IPS-20b (cell line): ENCODE measurements around the gene MYO1G.
"Not testable (repeated sequence)": the region's sequence is repeated elsewhere in the genome, so short reads cannot be mapped to it uniquely, and the experiment has no call there.

ENCODE experiments used
- H3K27ac ChIP-seq: one replicate; pipeline ENCODE4 v1.5.1; 2013; ENCODE audit warnings: low read length
- H3K27me3 ChIP-seq: 2 replicates; pipeline ENCODE4 v1.6.1; 2013; ENCODE audit warnings: mild to moderate bottlenecking, low read length, inconsistent platforms; ENCODE audit not compliant: insufficient read depth
- H3K36me3 ChIP-seq: 2 replicates; pipeline ENCODE4 v1.6.1; 2013; ENCODE audit warnings: low read depth, mild to moderate bottlenecking, inconsistent platforms, low read length, moderate library complexity; ENCODE audit not compliant: insufficient read depth
- H3K4me1 ChIP-seq: 2 replicates; pipeline ENCODE4 v1.6.1; 2013; ENCODE audit warnings: mild to moderate bottlenecking, control low read depth, inconsistent platforms, low read length, moderate library complexity; ENCODE audit not compliant: insufficient read depth
- H3K4me3 ChIP-seq: 2 replicates; pipeline ENCODE4 v1.5.1; 2013; ENCODE audit warnings: mild to moderate bottlenecking, low read length, inconsistent platforms
- H3K9ac ChIP-seq: 2 replicates; pipeline ENCODE4 v1.6.1; 2013; ENCODE audit warnings: low read depth, mild to moderate bottlenecking, inconsistent platforms, low read length, moderate library complexity
- H3K9me3 ChIP-seq: 2 replicates; pipeline ENCODE4 v1.6.1; 2013; ENCODE audit warnings: mild to moderate bottlenecking, low read depth, low read length, inconsistent platforms; ENCODE audit not compliant: insufficient read depth

Gene MYO1G

DNA sequence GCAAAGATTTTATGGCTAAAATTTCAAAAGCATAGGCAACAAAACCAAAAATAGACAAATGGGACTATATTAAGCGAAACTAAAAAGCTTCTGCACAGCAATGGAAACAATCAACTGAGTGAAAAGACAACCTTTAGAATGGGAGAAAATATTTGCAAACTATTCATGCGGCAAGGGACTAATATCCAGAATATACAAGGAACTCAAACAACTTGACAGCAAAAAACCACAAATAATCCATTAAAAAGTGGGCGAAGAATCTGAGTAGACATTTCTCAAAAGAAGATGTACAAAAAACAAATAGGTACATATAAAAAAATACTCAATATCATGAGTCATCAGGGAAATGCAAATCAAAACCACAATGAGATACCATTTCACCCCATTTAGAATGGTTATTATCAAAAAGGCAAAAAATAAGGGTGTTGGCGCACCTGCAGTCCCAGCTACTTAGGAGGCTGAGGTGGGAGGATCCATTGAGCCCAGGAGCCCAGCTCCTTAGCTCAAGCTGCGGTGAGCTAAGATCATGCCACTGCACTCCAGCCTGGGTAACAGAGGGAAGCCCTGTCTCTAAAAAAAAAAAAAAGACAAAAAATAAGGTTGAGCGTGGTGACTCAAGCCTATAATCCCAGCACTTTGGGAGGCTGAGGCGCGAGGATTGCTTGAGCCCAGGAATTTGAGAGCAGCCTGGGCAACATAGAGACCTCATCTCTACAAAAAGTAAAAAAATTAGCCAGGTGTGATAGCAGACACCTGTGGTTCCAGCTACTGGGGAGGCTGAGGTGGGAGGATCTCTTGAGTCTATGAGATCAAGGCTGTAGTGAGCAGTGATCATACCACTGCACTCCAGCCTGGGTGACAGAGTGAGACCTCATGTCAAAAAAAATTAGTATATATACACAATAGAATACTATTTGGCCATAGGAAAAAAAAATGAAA is 17.0 kb upstream of the MYO1G start:
- no peak overlapping the region for H3K4me3 ChIP-seq
- no peak overlapping the region for H3K27ac ChIP-seq

DNA sequence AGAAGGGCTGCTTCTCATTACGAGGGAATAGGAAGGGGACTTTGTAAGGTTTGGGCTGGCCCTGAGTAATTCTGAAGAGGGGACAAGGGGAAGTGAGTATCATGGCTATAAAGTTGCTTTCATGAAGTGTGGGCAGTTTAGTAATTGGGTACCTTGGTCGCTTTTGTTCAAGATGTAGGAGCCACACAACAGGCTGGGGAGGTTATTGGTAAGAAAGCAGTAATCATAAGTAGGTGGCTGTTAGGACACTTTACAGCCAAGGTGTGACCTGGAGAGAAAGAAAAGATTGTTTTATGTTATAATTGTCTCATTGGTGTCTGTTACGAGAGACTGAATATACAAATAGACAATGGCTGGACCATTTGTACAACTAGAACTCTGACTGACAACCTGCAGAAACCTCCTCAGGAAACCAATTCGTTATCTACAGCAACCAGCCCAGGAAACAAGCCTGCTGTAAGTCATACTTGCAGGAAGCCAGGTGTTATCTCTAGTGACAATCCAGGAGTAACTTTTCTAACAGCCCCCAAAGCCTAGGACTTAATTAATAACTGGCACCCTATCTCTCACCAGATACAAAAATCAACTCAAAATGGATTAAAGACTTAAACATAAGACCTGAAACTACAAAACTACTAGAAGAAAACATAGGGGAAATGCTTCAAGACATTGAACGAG is 16.2 kb upstream of the MYO1G start:
- Histone ChIP-seq H3K4me3 (no peak overlapping the region), H3K27me3 (no peaks in the 10 kb centered on the region), H3K9ac (no peak overlapping the region), H3K36me3 (no peaks in the 10 kb centered on the region), H3K9me3 (0 out of 2 replicates have a peak, but pooled peaks cover 3% of the 10 kb centered on the region), H3K4me1 (no peaks in the 10 kb centered on the region), H3K27ac (no peak overlapping the region)

More for the DNA sequence above, 17.0 kb upstream of the MYO1G start:
- peaks cover 1% of the 10 kb centered on the region; the same call in 1 of the 2 replicates for H3K4me1 ChIP-seq
- H3K9ac ChIP-seq: no peak overlapping the region
- 0 out of 2 replicates have a peak, but pooled peaks cover 3% of the 10 kb centered on the region for H3K9me3 ChIP-seq
- H3K36me3 ChIP-seq: no peaks in the 10 kb centered on the region
- H3K27me3 ChIP-seq: no peaks in the 10 kb centered on the region

DNA sequence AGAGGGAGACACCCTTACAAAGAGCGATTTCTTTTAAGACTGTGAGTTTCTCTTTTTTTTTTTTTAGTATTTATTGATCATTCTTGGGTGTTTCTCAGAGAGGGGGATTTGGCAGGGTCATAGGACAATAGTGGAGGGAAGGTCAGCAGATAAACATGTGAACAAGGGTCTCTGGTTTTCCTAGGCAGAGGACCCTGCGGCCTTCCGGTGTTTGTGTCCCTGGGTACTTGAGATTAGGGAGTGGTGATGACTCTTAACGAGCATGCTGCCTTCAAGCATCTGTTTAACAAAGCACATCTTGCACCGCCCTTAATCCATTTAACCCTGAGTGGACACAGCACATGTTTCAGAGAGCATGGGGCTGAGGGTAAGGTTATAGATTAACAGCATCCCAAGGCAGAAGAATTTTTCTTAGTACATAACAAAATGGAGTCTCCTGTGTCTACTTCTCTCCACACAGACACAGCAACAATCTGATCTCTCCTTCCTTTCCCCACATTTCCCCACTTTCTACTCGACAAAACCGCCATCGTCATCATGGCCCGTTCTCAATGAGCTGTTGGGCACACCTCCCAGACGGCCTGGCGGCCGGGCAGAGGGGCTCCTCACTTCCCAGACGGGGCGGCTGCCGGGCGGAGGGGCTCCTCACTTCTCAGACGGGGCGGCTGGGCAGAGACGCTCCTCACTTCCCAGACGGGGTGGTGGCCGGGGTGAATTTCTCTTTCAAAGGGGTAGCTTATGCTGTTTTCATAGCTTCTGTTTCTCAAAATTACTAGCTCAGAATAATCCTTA is 13.4 kb upstream of the MYO1G start:
- H3K9me3 ChIP-seq, H3K27ac ChIP-seq, H3K27me3 ChIP-seq, H3K4me3 ChIP-seq, H3K4me1 ChIP-seq, H3K9ac ChIP-seq, H3K36me3 ChIP-seq: not testable (repeated sequence)

DNA sequence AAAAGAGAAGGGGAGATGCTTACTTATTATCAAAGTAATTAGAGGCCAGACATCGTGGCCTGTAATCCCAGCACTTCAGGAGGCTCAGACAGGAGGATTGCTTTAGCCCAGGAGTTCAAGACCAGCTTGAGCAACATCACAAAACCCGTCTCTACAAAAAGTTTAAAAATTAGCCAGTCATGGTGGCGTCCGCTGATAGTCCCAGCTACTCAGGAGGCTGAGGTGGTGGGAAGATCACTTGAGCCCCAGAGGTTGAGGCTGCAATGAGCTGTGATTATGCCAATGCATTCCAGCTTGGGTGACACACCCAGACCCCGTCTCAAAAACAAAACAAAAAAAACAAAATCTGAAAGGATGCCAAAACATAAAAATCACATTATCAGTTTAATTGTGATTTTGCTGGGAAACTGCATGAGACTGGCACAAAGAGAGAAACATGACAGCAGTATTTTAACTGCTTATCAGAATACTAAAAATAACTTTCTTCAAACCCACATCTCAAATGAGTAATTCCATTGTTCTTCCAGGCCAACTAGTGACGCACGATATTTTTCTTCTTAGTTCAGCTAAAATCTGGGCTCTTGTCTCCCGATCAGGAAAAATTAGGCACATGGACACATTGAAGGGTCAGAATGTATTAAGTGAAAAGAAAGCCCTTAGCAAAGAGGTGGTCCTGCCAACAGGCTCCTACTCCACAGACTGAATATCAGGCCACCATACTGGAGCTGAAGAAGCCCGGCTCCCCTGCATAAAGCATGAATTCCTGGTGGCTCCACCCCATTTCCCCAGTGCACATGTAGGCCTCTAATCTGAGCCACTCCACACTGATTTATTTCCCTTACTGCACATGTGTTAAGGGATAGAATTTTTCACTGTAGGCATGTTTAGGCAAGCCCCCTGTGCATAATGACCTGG is 11.6 kb upstream of the MYO1G start:
- H3K4me1 ChIP-seq: peaks cover 3% of the 10 kb centered on the region; the same call in 1 of the 2 replicates
- H3K4me3 ChIP-seq: no peak overlapping the region
- H3K9ac ChIP-seq: no peak overlapping the region
- H3K27me3 ChIP-seq: no peaks in the 10 kb centered on the region
- no peak overlapping the region for H3K27ac ChIP-seq
- 0 out of 2 replicates have a peak, but pooled peaks cover 3% of the 10 kb centered on the region for H3K9me3 ChIP-seq
- H3K36me3 ChIP-seq: peaks cover 8% of the 10 kb centered on the region

DNA sequence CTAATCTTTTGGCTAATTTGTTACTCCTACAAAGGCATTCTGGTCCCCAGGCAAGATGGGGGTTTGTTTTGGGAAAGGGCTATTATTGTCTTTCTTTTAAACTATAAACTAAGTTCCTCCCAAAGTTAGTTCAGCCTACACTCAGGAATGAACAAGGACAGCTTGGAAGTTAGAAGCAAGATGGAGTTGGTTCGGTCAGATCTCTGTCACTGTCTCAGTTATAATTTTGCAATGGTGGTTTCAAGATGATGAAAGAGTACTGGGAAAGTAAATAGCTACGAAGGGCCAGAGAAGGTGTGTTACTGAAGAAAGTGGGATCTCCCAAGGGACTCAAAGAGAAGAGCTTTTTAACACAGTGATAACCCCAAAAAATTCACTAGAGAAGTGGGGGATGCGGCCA is 10.3 kb upstream of the MYO1G start:
- Histone ChIP-seq H3K27ac (no peak overlapping the region), H3K9me3 (0 out of 2 replicates have a peak, but pooled peaks cover 3% of the 10 kb centered on the region), H3K36me3 (peaks cover 20% of the 10 kb centered on the region), H3K4me1 (peaks cover 10% of the 10 kb centered on the region; the same call in 1 of the 2 replicates), H3K9ac (no peak overlapping the region), H3K4me3 (no peak overlapping the region), H3K27me3 (no peaks in the 10 kb centered on the region)

DNA sequence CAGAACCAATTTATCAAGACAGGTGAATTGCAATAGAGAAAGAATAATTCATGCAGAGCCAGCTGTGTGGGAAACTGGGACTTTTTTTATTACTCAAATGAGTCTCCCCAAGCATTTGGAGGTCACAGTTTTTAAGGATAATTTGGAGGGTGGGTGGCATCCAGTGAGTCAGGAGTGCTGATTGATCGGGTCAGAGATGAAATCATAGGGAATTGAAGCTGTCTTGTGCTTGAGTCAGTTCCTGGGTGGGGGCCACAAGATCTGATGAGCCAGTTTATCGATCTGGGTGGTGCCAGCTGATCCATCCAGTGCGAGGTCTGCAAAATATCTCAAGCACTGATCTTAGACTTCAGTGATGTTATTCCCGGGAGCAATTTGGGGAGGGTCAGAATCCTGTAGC is 9.9 kb upstream of the MYO1G start:
- 0 out of 2 replicates have a peak, but pooled peaks cover 3% of the 10 kb centered on the region for H3K9me3 ChIP-seq
- H3K27ac ChIP-seq: no peak overlapping the region
- no peak overlapping the region for H3K4me3 ChIP-seq
- H3K4me1 ChIP-seq: peaks cover 10% of the 10 kb centered on the region; the same call in 1 of the 2 replicates
- H3K36me3 ChIP-seq: peaks cover 24% of the 10 kb centered on the region
- H3K9ac ChIP-seq: no peak overlapping the region
- no peaks in the 10 kb centered on the region for H3K27me3 ChIP-seq

DNA sequence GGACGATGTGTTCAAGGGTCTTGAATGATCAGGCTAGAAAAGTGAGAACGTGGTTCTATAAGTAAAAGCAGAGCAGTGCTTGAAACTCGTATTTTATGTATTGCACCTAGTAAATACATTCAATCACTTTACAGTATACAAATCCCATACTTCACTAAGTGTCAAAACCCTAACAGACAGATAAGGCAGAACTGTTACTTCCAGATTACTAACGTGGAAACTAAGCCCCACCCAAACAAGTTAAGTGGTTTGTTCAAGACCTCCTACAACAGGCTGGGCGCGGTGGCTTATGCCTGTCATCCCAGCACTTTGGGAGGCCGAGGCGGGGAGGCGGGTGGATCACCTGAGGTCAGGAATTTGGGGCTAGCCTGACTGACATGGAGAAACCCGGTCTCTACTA is 9.2 kb upstream of the MYO1G start:
- Histone ChIP-seq H3K36me3 (peaks cover 31% of the 10 kb centered on the region), H3K9me3 (0 out of 2 replicates have a peak, but pooled peaks cover 3% of the 10 kb centered on the region), H3K4me1 (peaks cover 10% of the 10 kb centered on the region; the same call in 1 of the 2 replicates), H3K27ac (no peak overlapping the region), H3K9ac (peak overlapping the region; percentile 100; the same call in 1 of the 2 replicates), H3K4me3 (no peak overlapping the region), H3K27me3 (no peaks in the 10 kb centered on the region)

DNA sequence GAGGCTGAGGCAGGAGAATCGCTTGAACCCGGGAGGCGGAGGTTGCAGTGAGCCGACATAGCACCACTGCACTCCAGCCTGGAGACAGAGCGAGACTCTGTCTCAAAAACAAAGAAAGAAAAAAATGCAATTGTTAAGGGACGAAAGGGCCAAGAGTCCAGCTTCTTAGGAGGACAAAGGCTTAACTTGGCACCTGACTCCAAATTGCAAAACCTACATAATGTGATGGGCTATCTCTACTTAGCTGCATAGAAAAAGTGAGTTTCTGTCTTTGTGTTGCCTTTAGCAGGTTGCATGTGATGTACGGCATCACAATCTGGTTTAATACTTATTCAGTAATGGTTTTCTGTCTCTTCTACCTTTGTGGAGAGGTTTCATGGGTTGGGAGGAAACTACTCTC is 8.6 kb upstream of the MYO1G start:
- no peaks in the 10 kb centered on the region for H3K9me3 ChIP-seq
- peak overlapping the region; percentile 100; the same call in 1 of the 2 replicates for H3K4me3 ChIP-seq
- H3K27me3 ChIP-seq: no peaks in the 10 kb centered on the region
- peaks cover 10% of the 10 kb centered on the region; the same call in 1 of the 2 replicates for H3K4me1 ChIP-seq
- peaks cover 37% of the 10 kb centered on the region for H3K36me3 ChIP-seq
- peak overlapping the region; percentile 98 for H3K27ac ChIP-seq
- peak overlapping the region; percentile 100; the same call in 1 of the 2 replicates for H3K9ac ChIP-seq

DNA sequence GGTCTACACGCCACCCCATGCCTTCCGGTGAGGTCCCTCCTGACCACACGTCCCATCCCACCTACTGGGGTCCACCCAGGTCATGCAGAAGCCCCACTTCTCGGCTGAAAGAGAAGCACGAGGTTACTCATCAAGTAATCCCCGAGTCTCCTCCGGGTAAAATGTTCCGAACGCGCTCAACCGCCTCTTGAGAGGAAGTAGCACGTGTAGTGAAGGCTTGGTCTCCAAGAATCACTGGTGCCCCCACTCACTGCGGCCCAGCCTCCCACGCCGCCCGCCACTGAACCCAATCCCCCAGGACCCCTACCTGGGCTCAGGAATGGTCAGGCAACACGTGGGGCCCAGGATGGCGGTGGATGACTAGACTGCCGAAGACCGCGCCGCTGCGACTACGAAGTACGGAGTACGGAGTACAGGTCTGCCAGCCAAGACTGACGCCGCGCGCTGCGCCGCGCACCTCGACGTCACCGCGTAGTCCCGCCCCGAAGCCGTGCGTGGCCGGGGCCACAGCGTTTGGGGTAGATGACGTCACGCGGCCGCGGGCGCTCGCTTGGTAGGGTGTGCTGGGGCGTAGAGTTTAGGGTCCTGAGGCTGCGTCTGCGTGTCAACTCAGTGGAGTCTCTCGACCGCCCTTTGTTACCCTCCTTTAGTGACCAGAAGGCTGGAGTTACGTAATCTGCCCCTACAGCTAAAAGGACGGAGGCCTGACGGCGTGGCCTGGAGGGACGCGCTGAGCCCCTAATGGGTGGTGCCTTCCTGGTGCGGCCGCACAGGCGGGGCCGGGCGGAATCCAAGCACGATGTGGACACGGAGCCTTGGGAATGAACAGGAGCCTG is 7.6 kb upstream of the MYO1G start:
- no peaks in the 10 kb centered on the region for H3K27me3 ChIP-seq

DNA sequence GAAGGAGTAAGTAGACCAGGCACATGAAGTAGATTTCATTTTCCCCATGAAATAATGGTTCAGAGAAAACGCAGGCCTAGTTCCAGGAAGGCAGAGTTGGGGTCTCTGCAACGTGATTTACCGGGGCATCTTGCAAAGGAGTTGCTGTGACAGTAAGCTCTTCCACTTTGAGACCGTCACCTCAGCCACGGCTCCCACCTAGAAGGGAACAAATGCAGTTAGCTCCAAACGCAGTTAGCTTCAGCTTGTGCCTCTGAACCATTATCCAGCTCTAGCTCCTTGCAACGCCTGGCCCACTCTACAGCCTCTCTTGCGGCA is 7.0 kb upstream of the MYO1G start:
- Histone ChIP-seq H3K27me3 (no peaks in the 10 kb centered on the region), H3K9ac (peak overlapping the region; percentile 100), H3K9me3 (no peaks in the 10 kb centered on the region), H3K36me3 (peaks cover 49% of the 10 kb centered on the region), H3K4me1 (peaks cover 10% of the 10 kb centered on the region; the same call in 1 of the 2 replicates), H3K27ac (peak overlapping the region; percentile 98), H3K4me3 (peak overlapping the region; percentile 100)

More for the DNA sequence above, 7.6 kb upstream of the MYO1G start:
- peaks cover 10% of the 10 kb centered on the region; the same call in 1 of the 2 replicates for H3K4me1 ChIP-seq
- H3K27ac ChIP-seq: peak overlapping the region; percentile 98
- H3K36me3 ChIP-seq: peaks cover 46% of the 10 kb centered on the region
- H3K4me3 ChIP-seq: peak overlapping the region; percentile 100
- H3K9me3 ChIP-seq: no peaks in the 10 kb centered on the region
- peak overlapping the region; percentile 100 for H3K9ac ChIP-seq
